ENCODE data around the gene DUSP14. TPM values are rescaled to one million over a fixed set of nuclear protein-coding genes. Genes with fewer than 3 reads are reported as not detected.
"Not testable (repeated sequence)": the region's sequence is repeated elsewhere in the genome, so short reads cannot be mapped to it uniquely, and the experiment has no call there.

DUSP14 gene, protein sequence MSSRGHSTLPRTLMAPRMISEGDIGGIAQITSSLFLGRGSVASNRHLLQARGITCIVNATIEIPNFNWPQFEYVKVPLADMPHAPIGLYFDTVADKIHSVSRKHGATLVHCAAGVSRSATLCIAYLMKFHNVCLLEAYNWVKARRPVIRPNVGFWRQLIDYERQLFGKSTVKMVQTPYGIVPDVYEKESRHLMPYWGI
- total RNA-seq, result 10 to 100 TPM in 3 of 6 donors, 1 to 10 TPM in 3; 4.2 to 40.0 (median 9.4) TPM

DNA sequence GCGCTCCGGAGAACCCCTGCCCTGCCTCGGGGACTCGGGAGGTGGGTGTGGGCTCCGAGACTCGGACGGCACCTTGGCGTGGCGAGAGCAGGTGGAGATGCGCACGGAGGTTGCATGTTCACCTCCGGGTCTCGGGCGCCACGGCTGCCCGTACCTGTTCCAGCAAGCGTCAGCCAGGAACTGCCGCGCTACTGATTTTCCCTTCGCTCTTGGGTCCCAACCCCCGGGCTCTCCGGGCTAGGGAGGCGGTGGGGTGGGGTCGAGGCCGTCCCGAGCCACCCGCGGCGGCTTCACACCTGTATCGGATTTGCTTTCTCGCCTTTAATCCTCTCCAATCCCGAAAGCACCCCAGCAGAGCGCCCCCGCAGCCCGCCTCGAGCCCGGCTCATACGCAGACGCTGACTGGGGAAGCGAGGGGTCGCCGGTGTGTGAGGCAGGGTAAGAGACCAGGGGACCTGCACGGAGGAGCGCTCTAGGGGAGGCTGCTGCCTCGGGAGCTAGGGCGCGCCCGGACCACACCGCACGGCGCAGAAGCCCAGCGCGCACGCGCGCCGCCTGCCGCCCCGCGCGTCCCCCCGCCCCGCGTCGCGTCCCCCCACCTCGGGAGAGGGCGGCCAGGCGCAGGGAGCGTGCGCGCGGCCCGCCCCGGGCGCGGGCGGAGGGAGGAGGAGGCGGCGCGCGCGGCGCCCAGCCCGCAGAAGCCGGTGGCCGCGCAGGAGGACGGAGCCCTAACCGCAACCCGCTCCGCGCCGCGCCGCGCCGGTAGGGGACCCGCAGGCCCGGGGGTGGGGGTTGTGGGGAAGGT is at the start of gene DUSP14:
Gene DUSP14, plus strand, starts transcription at position 695 of the 805 bp plus-strand sequence. CDS start 22,382 bp downstream, outside the sequence.
- H3K4me3 ChIP-seq, result peak within 1 kb of the TSS; percentile 79 to 97 (median 89)
- TF ChIP-seq POLR2A (IDR thresholded peaks at IDR 0.05) (peak in 3 of 4 donors; percentile 26 to 82 (median 58)), EP300 (IDR thresholded peaks at IDR 0.05) (no peak), POLR2AphosphoS5 (IDR thresholded peaks at IDR 0.05) (peak; percentile 30 to 61)
- TF ChIP-seq, protein P1, sequence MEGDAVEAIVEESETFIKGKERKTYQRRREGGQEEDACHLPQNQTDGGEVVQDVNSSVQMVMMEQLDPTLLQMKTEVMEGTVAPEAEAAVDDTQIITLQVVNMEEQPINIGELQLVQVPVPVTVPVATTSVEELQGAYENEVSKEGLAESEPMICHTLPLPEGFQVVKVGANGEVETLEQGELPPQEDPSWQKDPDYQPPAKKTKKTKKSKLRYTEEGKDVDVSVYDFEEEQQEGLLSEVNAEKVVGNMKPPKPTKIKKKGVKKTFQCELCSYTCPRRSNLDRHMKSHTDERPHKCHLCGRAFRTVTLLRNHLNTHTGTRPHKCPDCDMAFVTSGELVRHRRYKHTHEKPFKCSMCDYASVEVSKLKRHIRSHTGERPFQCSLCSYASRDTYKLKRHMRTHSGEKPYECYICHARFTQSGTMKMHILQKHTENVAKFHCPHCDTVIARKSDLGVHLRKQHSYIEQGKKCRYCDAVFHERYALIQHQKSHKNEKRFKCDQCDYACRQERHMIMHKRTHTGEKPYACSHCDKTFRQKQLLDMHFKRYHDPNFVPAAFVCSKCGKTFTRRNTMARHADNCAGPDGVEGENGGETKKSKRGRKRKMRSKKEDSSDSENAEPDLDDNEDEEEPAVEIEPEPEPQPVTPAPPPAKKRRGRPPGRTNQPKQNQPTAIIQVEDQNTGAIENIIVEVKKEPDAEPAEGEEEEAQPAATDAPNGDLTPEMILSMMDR (IDR thresholded peaks at IDR 0.05), result no peak
- H3K36me3 ChIP-seq, result no peaks in the 10 kb centered on the region
- H3K4me1 ChIP-seq, result peaks cover 15 to 31% (median 24%) of the 10 kb centered on the region in 4 donors
- ATAC-seq (ENCODE audit: low FRiP score in 2 of 2), result peak; percentile 89 to 92
- H3K27ac ChIP-seq, result peak within 1 kb of the TSS; percentile 86 to 91 (median 88)
- H3K9me3 ChIP-seq, result no peaks in the 10 kb centered on the region
- WGBS, 2 donors, result 0% methylated on average over 21 of the region's 100 CpGs; no CpG with 5 or more reads in 1 of the 2 donors
- peaks cover 0 to 4% (median 0%) of the 10 kb centered on the region in 4 donors for H3K27me3 ChIP-seq
- peak; percentile 71 to 97 for DNase-seq

DNA sequence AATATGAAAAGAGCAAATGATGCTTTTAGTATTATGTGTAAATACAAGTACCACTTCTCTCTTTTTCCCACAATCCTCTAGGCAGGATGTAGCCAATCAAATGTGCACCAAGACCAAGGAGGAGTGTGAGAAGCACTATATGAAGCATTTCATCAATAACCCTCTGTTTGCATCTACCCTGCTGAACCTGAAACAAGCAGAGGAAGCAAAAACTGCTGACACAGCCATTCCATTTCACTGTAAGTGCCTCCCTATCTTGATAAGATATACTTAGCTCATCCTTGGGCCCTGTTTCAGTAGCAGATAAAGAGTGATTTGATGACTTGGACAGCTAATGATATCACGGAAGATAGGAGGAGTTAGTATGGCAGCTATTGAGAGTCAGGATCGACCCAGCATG is 49.3 kb upstream of the DUSP14 start:
- Histone ChIP-seq H3K27ac (no peak overlapping the region), H3K27me3 (no peaks in the 10 kb centered on the region), H3K4me3 (no peak overlapping the region), H3K4me1 (no peaks in the 10 kb centered on the region), H3K9me3 (no peaks in the 10 kb centered on the region), H3K36me3 (peaks cover 22 to 86% (median 50%) of the 10 kb centered on the region in 4 donors)
- no peak for ATAC-seq (ENCODE audit: low FRiP score in 2 of 2)
- TF ChIP-seq POLR2A (IDR thresholded peaks at IDR 0.05) (no peak), POLR2AphosphoS5 (IDR thresholded peaks at IDR 0.05) (no peak), EP300 (IDR thresholded peaks at IDR 0.05) (no peak)
- TF ChIP-seq, protein P1 (IDR thresholded peaks at IDR 0.05), result no peak
- 96% methylated on average over 2 of the region's 2 CpGs for WGBS, 2 donors
- DNase-seq, result no peak

DNA sequence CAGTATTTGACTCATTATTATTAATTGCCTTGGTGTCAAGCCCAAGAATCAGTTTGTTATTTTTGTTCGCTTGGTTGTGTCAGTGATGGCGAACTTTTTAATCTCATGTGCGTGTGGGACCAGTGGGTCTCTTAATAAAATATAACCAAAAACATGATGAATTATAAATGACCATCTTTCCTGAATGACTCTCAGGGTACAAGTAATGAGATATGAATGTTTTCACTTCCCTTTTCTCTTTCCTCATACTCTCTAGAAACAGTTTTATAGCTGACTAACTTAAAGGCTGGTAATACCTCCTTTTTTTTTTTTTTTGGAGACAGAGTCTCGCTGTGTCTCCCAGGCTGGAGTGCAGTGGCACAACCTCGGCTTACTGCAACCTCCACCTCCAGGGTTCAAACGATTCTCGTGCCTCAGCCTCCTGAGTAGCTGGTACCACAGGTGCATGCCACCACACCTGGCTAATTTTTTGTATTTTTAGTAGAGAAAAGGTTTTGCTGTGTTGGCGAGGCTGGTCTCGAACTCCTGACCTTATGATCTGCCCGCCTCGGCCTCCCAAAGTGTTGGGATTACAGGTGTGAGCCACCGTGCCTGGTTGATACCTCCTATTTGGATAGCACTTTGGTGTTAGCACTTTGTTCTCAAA is 48.2 kb upstream of the DUSP14 start:
- not testable (repeated sequence) for H3K27ac ChIP-seq; H3K27me3 ChIP-seq; DNase-seq; ATAC-seq (ENCODE audit: low FRiP score in 2 of 2); H3K4me1 ChIP-seq; H3K4me3 ChIP-seq; H3K9me3 ChIP-seq
- WGBS, 2 donors, result 92% methylated on average over 12 of the region's 12 CpGs
- H3K36me3 ChIP-seq, result peaks cover 22 to 90% (median 51%) of the 10 kb centered on the region in 4 donors

DNA sequence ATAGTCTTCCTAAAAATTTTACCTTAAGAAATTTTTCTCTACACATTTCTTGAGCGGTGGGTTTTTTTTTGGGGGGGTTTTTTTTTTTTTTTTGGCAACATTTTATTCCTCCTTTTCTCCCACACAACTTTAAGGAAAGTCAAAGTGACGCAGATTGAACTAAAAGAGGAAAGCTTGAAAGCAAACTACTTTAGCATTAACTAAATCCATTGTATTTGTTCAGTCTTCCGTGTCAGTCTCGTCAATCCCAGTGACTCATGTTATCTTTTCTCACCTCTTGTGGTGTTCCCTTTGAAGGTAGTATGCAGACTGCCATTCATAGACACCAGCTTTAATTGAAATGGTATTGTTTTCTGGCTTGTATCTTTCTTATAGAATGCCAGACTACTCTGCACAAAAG is 43.7 kb upstream of the DUSP14 start:
- H3K4me1 ChIP-seq, result no peaks in the 10 kb centered on the region
- H3K27me3 ChIP-seq, result no peaks in the 10 kb centered on the region
- ATAC-seq (ENCODE audit: low FRiP score in 2 of 2), result no peak
- H3K27ac ChIP-seq, result no peak overlapping the region
- TF ChIP-seq POLR2A (IDR thresholded peaks at IDR 0.05) (no peak), EP300 (IDR thresholded peaks at IDR 0.05) (no peak), POLR2AphosphoS5 (IDR thresholded peaks at IDR 0.05) (no peak)
- TF ChIP-seq, protein P1 (IDR thresholded peaks at IDR 0.05), result no peak
- peaks cover 15 to 93% (median 43%) of the 10 kb centered on the region in 4 donors for H3K36me3 ChIP-seq
- H3K9me3 ChIP-seq, result no peaks in the 10 kb centered on the region
- WGBS, 2 donors, result 91 to 95% methylated on average over 4 of the region's 4 CpGs
- no peak for DNase-seq
- H3K4me3 ChIP-seq, result no peak overlapping the region

DNA sequence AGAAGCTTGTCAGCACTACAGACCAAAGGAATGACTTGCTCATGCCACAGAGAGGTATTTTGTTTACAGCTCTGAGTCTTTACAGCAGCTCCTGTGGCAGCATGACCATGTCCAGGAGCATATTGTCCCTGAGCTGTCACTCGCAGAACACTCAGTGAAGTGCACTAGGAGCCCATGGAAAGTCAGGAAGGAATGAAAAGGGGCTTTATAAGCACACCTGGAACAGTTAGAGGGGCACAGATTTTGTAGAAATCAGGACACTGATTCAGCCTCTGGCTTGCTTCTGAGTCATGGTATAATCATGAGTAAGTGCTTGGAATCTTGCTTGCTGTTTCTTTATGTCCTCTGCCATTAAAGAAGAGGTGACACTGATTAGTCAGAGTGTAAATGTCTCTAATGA is 42.0 kb upstream of the DUSP14 start:
- Histone ChIP-seq H3K36me3 (peaks cover 10 to 86% (median 33%) of the 10 kb centered on the region in 4 donors), H3K27me3 (no peaks in the 10 kb centered on the region), H3K4me3 (no peak overlapping the region), H3K9me3 (no peaks in the 10 kb centered on the region), H3K4me1 (no peaks in the 10 kb centered on the region), H3K27ac (no peak overlapping the region)
- WGBS, 2 donors, result 95 to 100% methylated on average over 1 of the region's 1 CpG
- DNase-seq (no peak), ATAC-seq (ENCODE audit: low FRiP score in 2 of 2) (no peak)
- TF ChIP-seq POLR2A (IDR thresholded peaks at IDR 0.05) (no peak), POLR2AphosphoS5 (IDR thresholded peaks at IDR 0.05) (no peak), EP300 (IDR thresholded peaks at IDR 0.05) (no peak)
- TF ChIP-seq, protein P1 (IDR thresholded peaks at IDR 0.05), result no peak

Measured in upper lobe of left lung (tissue), 6 donors.